Measurements from ENCODE around the gene KIAA0232. TPM values are rescaled to one million over a fixed set of nuclear protein-coding genes. Genes with fewer than 3 reads are reported as not detected.

The KIAA0232 gene
- total RNA-seq, 1 experiment from 2014 or later = 28.5 TPM

GRCh38 chr4:6824071-6824470 lies 41.5 kb downstream of the KIAA0232 start:
- no peak overlapping the region for H4K5ac ChIP-seq (ENCODE audit: insufficient read length, low read depth, low read length)
- H4K91ac ChIP-seq (ENCODE audit: insufficient read length, low read depth, low read length) = no peak overlapping the region
- Mint-ChIP-seq H3K36me3 (ENCODE audit: insufficient read depth in 1 of 3, low read depth in 3 of 3) (peaks cover 24 to 53% (median 47%) of the 10 kb centered on the region in 3 experiments), H3K4me3 (no peak overlapping the region), H3K27me3 (ENCODE audit: low read depth) (no peaks in the 10 kb centered on the region), H3K27ac (no peak overlapping the region), H3K9me3 (peaks cover 20 to 22% of the 10 kb centered on the region in 2 experiments), H3K4me1 (no peaks in the 10 kb centered on the region)
- H2BK20ac ChIP-seq (ENCODE audit: low read depth, low read length, poor library complexity, severe bottlenecking) = no peak overlapping the region
- H3K14ac ChIP-seq (ENCODE audit: insufficient read depth, low read length) = no peak overlapping the region
- no peak overlapping the region for H2AFZ ChIP-seq (ENCODE audit: low read length)
- H2AK5ac ChIP-seq (ENCODE audit: insufficient read length, low read length) = no peak overlapping the region
- no peak overlapping the region for H3K9ac ChIP-seq (ENCODE audit: extremely low read depth, insufficient read length, low read length)
- H4K20me1 ChIP-seq (ENCODE audit: control insufficient read depth, insufficient read depth, insufficient read length) = no peaks in the 10 kb centered on the region
- no peak overlapping the region for H2BK5ac ChIP-seq (ENCODE audit: insufficient read length, low read length)
- no peak overlapping the region for H2BK15ac ChIP-seq (ENCODE audit: low read depth, low read length)
- H3K27me3 ChIP-seq (ENCODE audit: insufficient read depth, low read length) = no peaks in the 10 kb centered on the region
- peaks cover 8% of the 10 kb centered on the region for H3K79me1 ChIP-seq (ENCODE audit: insufficient read depth, low read depth, low read length, poor library complexity, severe bottlenecking)
- no peak overlapping the region for H3K56ac ChIP-seq (ENCODE audit: insufficient read length, low read depth, low read length)
- H2BK12ac ChIP-seq (ENCODE audit: insufficient read length, low read depth, low read length) = no peak overlapping the region
- no peak overlapping the region for H3K27ac ChIP-seq (ENCODE audit: insufficient read length, low read depth, low read length)
- DNase-seq = no peak
- H2BK120ac ChIP-seq (ENCODE audit: low read depth, low read length, poor library complexity, severe bottlenecking) = no peak overlapping the region
- no peak overlapping the region for H3K4ac ChIP-seq (ENCODE audit: low read depth, low read length)
- no peak overlapping the region for H3K4me2 ChIP-seq (ENCODE audit: insufficient read depth, insufficient read length, low read length)
- H3K18ac ChIP-seq (ENCODE audit: insufficient read length, low read depth, low read length) = no peak overlapping the region
- no peak overlapping the region for H4K8ac ChIP-seq (replicated peaks; ENCODE audit: insufficient read length, low read depth, low read length)
- H3K23ac ChIP-seq (ENCODE audit: insufficient read length, low read depth, low read length) = no peak overlapping the region
- no peak overlapping the region for H3T11ph ChIP-seq (ENCODE audit: low read length)
- H3K23me2 ChIP-seq (ENCODE audit: insufficient read length, low read depth, low read length, poor library complexity, severe bottlenecking) = no peaks in the 10 kb centered on the region
- peaks cover 3% of the 10 kb centered on the region; the same call in 1 of the 2 replicates for H3K79me2 ChIP-seq (ENCODE audit: insufficient read depth, low read length)
- no peaks in the 10 kb centered on the region for H3K9me3 ChIP-seq (ENCODE audit: control insufficient read depth, low read depth, low read length)
- no peaks in the 10 kb centered on the region for H3K4me1 ChIP-seq (ENCODE audit: insufficient read depth, low read length)
- TF ChIP-seq CTCF (conservative IDR thresholded peaks at IDR 0.05) = no peak
- no CpG with 5 or more reads among the region's 2 CpGs for WGBS (ENCODE audit: extremely low coverage, insufficient read length, low lambda C conversion rate)

Data from H9 (cell line).